ENCODE measurements around the gene SYNGR2. TPM values are rescaled to one million over a fixed set of nuclear protein-coding genes. Genes with fewer than 3 reads are reported as not detected.

The SYNGR2 gene
- total and polyA plus RNA-seq, 2 experiments from 2014 or later, result 46.9 to 61.6 TPM

DNA sequence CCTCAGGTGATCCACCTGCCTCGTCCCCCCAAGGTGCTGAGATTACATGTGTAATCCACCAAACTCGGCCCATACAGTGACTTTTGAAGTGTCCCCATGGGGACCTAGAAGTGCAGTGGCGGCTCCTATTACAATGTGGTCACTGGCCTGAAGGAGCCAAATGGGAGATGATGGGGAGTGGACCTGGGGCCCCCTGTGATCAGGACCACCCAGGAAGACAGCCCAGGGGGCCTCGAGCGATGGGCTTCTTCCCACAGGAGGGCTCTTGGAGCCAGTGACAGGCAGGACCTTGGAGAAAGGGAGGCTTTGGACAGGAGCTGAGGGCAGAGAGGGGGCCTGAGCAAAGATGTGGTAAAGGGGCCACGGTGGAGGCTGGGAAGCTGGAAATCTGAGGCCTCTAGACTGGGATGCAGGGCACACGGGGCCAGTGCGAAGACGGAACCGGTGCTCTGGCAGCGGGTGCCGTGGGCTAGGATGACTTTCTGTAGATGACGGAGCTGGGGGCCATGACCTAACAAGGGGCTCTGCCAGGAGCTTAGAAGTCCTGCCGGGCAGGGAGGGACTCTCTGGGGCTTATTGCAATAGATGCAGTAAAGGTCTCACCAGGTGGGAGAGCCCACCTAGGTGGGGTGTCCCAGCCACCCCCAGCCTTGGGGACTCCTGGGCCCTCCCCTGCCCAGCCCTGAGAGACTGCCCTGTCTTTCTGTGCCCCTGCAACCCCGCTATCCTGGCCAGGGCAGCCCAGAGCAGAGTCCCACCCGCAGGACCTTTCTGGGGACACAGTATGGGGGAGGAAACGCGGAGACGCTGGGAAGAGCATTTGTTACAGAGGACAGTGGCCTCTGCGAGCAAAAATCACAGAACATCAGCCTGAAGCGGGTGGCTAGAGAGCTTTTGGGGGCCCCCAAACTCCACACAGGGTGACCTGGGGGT, 24.9 kb upstream of the SYNGR2 start (continued):
- no peak for TF ChIP-seq CTCF (conservative IDR thresholded peaks at IDR 0.05; ENCODE audit: low read depth in 2 of 2)
- no peak for TF ChIP-seq EZH2 (IDR thresholded peaks at IDR 0.05; ENCODE audit: low read depth, unreplicated experiment)
- no peak for TF ChIP-seq ETS1 (IDR thresholded peaks at IDR 0.05)
- TF ChIP-seq NANOG (IDR thresholded peaks at IDR 0.05; ENCODE audit: borderline replicate concordance), result no peak
- no peak for TF ChIP-seq REST (IDR thresholded peaks at IDR 0.05; ENCODE audit: unreplicated experiment)

DNA sequence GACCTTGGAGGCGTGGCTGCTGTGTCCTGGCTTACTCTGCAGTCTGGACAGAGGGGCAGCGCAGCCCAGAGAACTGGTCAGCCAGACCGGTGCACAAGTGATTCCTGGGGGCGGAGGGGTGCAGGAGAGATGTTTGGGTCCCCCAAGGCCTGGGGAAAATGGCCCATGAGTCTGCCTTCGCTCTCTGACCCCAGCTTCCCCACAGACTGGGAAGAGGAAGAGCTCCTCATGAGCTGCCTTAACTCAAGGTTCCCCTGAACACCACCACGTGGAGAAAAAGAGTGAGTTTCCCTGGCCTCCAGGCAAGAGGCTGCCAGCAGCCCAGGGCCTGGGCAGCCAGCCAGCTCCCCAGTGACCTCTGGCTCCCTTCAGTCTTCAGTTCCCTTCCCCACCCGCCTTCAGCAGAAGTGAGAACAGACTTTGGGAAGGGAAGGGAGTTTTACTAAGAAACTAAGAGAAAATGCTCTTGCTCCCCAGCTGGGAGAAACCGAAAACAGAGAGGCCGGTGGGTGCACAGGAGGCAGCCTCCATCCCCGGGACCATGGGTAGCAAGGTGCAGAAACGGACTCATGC, 24.1 kb upstream of the SYNGR2 start:
- DNase-seq (ENCODE audit: low spot score), result no peak
- peaks cover 7% of the 10 kb centered on the region; the same call in 2 of the 3 replicates for H3K4me1 Mint-ChIP-seq
- no peak for ATAC-seq
- no peak overlapping the region for H3K4me3 Mint-ChIP-seq
- Histone ChIP-seq H3F3A (replicated peaks; ENCODE audit: low read depth) (0 out of 2 replicates have a peak, but pooled peaks cover 4% of the 10 kb centered on the region), H3K79me2 (replicated peaks; ENCODE audit: insufficient read depth) (no peaks in the 10 kb centered on the region), H3K4me3 (no peak overlapping the region), H3K4me1 (ENCODE audit: insufficient read depth) (peaks cover 5% of the 10 kb centered on the region; the same call in 1 of the 2 replicates), H4K20me1 (replicated peaks; ENCODE audit: insufficient read depth) (no peaks in the 10 kb centered on the region), H3K9me2 (ENCODE audit: insufficient read depth) (no peaks in the 10 kb centered on the region), H3K4me2 (no peak overlapping the region), H3K27ac (ENCODE audit: low read depth) (no peak overlapping the region), H3K36me3 (ENCODE audit: insufficient read depth) (no peaks in the 10 kb centered on the region), H3K27me3 (ENCODE audit: insufficient read depth) (0 out of 2 replicates have a peak, but pooled peaks cover 3% of the 10 kb centered on the region), H2AFZ (no peak overlapping the region)
- H3K27ac Mint-ChIP-seq, result no peak overlapping the region
- H3K9me3 Mint-ChIP-seq, result no peaks in the 10 kb centered on the region; the same call in 2 of the 3 replicates
- H3K36me3 Mint-ChIP-seq (ENCODE audit: low read depth), result no peaks in the 10 kb centered on the region
- peaks cover 6% of the 10 kb centered on the region for H3K27me3 Mint-ChIP-seq (ENCODE audit: insufficient read depth, low read depth, poor library complexity)
- no peak for TF ChIP-seq ZNF331 (CRISPR knock-in tag; IDR thresholded peaks at IDR 0.05; ENCODE audit: low read depth)
- no peak for TF ChIP-seq NANOG (IDR thresholded peaks at IDR 0.05; ENCODE audit: borderline replicate concordance)
- no peak for TF ChIP-seq ZNF462 (CRISPR knock-in tag; IDR thresholded peaks at IDR 0.05)
- TF ChIP-seq EZH2phosphoT487 (IDR thresholded peaks at IDR 0.05; ENCODE audit: unreplicated experiment), result no peak
- no peak for TF ChIP-seq CREB1 (CRISPR knock-in tag; IDR thresholded peaks at IDR 0.05; ENCODE audit: low read depth)
- no peak for TF ChIP-seq EZH2 (IDR thresholded peaks at IDR 0.05; ENCODE audit: low read depth, unreplicated experiment)
- TF ChIP-seq JUNB (IDR thresholded peaks at IDR 0.05; ENCODE audit: unreplicated experiment), result no peak
